Left ventricle myocardium inferior (tissue), 1 donor: ENCODE measurements around the gene CASR. TPM values are rescaled to one million over a fixed set of nuclear protein-coding genes. Genes with fewer than 3 reads are reported as not detected.

Experiments used
- DNase-seq: peaks from one replicate; pipeline ENCODE4 v3.0.0-alpha.2; 2020
- H3K27ac ChIP-seq: fragments of 200-600 bp; replicated peaks from 2 replicates; pipeline ENCODE4 v1.8.0; 2021
- H3K27me3 ChIP-seq: fragments of 200-600 bp; 2 replicates; pipeline ENCODE4 v1.8.0; 2021; ENCODE audit warnings: low read depth
- H3K36me3 ChIP-seq: fragments of 200-600 bp; 2 replicates; pipeline ENCODE4 v1.8.0; 2021
- H3K4me1 ChIP-seq: fragments of 200-600 bp; 2 replicates; pipeline ENCODE4 v1.8.0; 2021
- H3K4me3 ChIP-seq: fragments of 200-600 bp; 2 replicates; pipeline ENCODE4 v1.8.0; 2021; ENCODE audit warnings: mild to moderate bottlenecking, moderate library complexity
- H3K9me3 ChIP-seq: fragments of 200-600 bp; replicated peaks from 2 replicates; pipeline ENCODE4 v1.8.0; 2021
- intact Hi-C: fragments of 100-400 bp; cut with micrococcal nuclease; formaldehyde crosslinking; loops from one replicate; pipeline ENCODE4 v1.11.0; 2022
- total RNA-seq: library from RNA; stranded (reverse); fragmentation: NEBNext Ultra II Directional; extraction: Animal tissue kit (Norgen Biotek cat#: 25700); gene quantifications from one replicate; pipeline ENCODE4 v1.2.1, GENCODE V29; 2021
- TF ChIP-seq, protein P1 (sequence below): fragments of 200-600 bp; IDR thresholded peaks from 2 replicates; pipeline ENCODE4 v1.8.0; 2021; ENCODE audit warnings: antibody characterized with exemption, mild to moderate bottlenecking, borderline replicate concordance
- donor health status: DM: no; HTN: yes; CAD: no; lungs with severe emphysema.

The CASR gene
- total RNA-seq, 1 donor from 2014 or later = not detected

DNA sequence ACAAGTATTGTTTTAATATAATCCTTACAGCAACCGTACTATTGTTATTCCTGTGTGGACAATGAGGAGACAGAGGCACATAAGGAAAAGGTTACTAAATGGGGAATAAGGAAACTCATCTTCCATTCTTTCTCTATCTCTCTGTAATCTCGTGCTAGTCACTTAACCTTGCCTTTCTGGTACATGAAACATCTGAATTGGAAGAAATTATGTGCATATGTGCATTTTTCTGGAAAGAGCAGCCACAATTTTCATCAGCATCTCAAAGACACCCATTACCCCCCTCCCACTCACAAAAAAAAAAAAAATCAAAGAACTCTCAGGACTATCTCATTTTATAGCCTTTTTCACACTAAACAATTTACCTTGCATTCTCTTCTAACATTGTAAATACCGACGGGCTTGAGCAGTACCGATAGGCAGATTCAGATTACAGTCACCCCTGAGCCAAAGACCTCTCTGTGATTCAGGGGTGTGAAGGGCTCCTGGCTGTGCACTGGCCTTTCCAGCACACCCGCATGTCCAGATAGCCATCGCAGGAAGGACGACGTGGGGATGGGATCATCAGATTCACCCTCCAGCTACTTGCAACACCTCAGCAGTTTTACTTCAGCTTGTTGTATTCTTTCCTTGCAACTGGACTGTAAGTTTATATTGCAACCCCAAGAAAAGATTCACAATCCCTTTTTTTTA, 48.1 kb downstream of the CASR start:
- Histone ChIP-seq H3K36me3 (no peaks in the 10 kb centered on the region), H3K27me3 (peaks cover 20% of the 10 kb centered on the region), H3K4me1 (no peaks in the 10 kb centered on the region), H3K4me3 (no peak overlapping the region), H3K9me3 (no peaks in the 10 kb centered on the region), H3K27ac (no peak overlapping the region)
- intact Hi-C loops = no loop called here
- TF ChIP-seq, protein P1, sequence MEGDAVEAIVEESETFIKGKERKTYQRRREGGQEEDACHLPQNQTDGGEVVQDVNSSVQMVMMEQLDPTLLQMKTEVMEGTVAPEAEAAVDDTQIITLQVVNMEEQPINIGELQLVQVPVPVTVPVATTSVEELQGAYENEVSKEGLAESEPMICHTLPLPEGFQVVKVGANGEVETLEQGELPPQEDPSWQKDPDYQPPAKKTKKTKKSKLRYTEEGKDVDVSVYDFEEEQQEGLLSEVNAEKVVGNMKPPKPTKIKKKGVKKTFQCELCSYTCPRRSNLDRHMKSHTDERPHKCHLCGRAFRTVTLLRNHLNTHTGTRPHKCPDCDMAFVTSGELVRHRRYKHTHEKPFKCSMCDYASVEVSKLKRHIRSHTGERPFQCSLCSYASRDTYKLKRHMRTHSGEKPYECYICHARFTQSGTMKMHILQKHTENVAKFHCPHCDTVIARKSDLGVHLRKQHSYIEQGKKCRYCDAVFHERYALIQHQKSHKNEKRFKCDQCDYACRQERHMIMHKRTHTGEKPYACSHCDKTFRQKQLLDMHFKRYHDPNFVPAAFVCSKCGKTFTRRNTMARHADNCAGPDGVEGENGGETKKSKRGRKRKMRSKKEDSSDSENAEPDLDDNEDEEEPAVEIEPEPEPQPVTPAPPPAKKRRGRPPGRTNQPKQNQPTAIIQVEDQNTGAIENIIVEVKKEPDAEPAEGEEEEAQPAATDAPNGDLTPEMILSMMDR = no peak
- DNase-seq = no peak

DNA sequence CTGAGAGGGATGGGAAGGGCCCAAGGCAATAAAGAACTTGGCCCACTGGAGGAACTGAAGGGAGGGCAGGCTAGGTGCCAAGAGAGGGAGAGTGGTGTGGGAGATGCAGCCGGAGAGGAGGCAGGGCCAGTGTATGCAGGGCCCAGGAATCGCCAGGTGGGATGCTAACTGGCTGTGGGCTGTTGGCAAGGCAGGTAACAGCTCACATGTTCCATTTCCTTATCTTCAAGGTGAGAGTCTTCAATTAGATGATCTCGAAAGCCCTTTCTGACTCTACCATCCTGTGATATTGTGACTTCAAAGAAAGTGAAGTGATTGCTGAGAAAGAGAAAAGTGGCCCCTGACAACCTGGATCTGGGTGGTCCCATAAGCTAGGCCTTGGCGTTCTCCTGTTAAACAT, 49.0 kb downstream of the CASR start:
- Histone ChIP-seq H3K27me3 (peaks cover 24% of the 10 kb centered on the region), H3K27ac (no peak overlapping the region), H3K4me1 (no peaks in the 10 kb centered on the region), H3K9me3 (no peaks in the 10 kb centered on the region), H3K4me3 (no peak overlapping the region), H3K36me3 (no peaks in the 10 kb centered on the region)
- intact Hi-C loops = no loop called here
- TF ChIP-seq, protein P1 = no peak
- DNase-seq = no peak

DNA sequence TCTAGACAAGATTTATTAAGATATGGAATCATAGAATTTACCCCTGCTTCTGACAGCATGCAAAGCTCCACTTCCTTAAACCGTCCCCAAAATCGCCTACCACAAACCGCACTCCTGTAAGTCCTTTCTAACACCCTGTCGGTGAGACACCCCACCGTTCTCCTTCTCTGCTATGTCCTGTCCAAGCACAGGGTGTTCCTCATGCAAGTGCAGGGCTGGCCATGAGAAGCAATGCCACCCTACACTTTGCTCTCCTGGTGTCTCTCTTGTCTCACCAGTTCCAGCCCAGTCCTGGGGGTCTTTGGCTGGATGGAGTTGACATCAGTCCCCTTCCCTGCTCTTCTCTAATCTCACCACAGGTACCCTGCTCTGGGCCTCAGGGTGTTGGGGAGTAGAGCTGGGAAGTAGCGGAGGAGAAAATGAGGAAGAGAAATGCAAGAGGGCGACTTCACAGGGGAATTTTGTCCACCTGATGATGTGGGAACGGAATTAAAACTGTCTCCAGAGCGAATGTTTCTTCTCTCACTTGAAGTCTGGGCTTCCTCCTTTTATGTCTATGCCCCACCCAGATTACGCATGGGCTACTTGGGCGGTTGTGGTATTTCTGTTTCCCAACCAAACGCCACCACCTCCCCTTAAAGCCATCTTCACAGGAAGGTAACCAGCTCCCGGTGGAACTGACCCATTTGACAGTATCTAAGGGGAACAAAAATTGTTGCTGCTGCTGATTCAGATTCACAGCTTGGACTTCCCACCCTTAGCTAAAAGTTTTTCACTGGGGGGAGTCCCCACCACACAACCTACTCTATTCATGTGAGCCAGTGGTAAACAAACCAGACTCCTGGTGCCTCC, 49.9 kb downstream of the CASR start:
- DNase-seq = no peak
- no peaks in the 10 kb centered on the region for H3K9me3 ChIP-seq
- intact Hi-C loops = no loop called here
- H3K36me3 ChIP-seq = no peaks in the 10 kb centered on the region
- H3K27me3 ChIP-seq = peaks cover 33% of the 10 kb centered on the region
- no peak overlapping the region for H3K27ac ChIP-seq
- H3K4me1 ChIP-seq = no peaks in the 10 kb centered on the region
- TF ChIP-seq, protein P1 = no peak
- no peak overlapping the region for H3K4me3 ChIP-seq

DNA sequence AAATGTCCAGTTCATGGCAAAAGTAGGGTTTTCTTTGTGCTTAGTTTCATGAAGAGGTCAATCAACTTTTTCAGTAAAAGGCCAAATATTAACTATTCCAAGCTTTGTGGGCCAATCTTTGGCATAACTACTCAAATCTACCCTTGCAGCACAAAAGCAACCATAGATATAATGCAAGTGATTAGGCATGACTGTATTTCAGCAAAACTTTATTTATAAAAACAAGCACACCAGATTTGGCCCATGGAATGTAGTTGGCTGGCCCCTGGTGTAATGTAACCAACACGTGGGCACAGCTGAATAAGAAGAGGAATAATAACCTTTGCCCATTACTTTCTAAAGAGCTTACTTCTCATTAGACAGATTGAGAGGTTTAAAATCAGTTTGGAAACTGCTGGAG, 50.6 kb downstream of the CASR start:
- intact Hi-C loops = no loop called here
- TF ChIP-seq, protein P1 = no peak
- Histone ChIP-seq H3K27me3 (peaks cover 41% of the 10 kb centered on the region), H3K4me1 (no peaks in the 10 kb centered on the region), H3K36me3 (no peaks in the 10 kb centered on the region), H3K27ac (no peak overlapping the region), H3K4me3 (no peak overlapping the region), H3K9me3 (no peaks in the 10 kb centered on the region)
- DNase-seq = no peak

DNA sequence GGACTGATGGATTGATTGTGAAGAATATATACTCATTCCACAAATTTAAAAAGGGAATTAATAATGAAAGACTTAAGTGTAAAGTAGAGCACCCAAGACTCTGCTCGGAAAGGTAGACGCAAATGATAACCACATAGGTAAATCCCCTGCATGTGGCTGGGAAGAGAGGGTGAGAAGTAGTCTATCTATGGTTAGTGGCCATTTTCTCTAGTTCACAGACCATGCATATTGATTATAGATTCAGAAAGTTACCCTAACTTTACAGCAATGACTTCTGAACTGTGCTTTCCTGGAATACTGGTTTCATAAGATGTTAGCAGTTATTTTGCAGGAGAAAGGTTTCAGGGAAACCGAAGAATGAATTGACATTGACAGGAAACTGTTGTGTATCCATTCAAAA, 51.7 kb downstream of the CASR start:
- H3K4me3 ChIP-seq = no peak overlapping the region
- H3K4me1 ChIP-seq = no peaks in the 10 kb centered on the region
- no peaks in the 10 kb centered on the region for H3K9me3 ChIP-seq
- no peak overlapping the region for H3K27ac ChIP-seq
- TF ChIP-seq, protein P1 = no peak
- peaks cover 36% of the 10 kb centered on the region for H3K27me3 ChIP-seq
- no peak for DNase-seq
- intact Hi-C loops = no loop called here
- no peaks in the 10 kb centered on the region for H3K36me3 ChIP-seq
